ENCODE measurements around the gene RGN.
"Not testable (repeated sequence)": the region's sequence is repeated elsewhere in the genome, so short reads cannot be mapped to it uniquely, and the experiment has no call there.

The RGN gene

GRCh38 chrX:47124466-47124865, 46.2 kb downstream of the RGN start:
- DNase-seq, result not testable (repeated sequence)

- DNase-seq, result peak; percentile 90
These were observed 51.1 kb downstream of the RGN start for GRCh38 chrX:47129157-47129898.

- DNase-seq, result no peak
These were observed 51.7 kb downstream of the RGN start for GRCh38 chrX:47129899-47130358.

- no peak for DNase-seq
These were observed 55.2 kb downstream of the RGN start for GRCh38 chrX:47133493-47133892.

GRCh38 chrX:47135650-47136049, 57.4 kb downstream of the RGN start:
- DNase-seq, result not testable (repeated sequence)

GRCh38 chrX:47138171-47138570, 59.9 kb downstream of the RGN start:
- no peak for DNase-seq
